NCI-H1436 (cell line): ENCODE data around the gene PXYLP1.

Experiments
- DNase-seq: peaks from one replicate; lab custom pipeline; 2025; lab: John Stamatoyannopoulos, UW

The PXYLP1 gene

GRCh38 chr3:141250342-141250741 is 18.7 kb downstream of the PXYLP1 start:
- DNase-seq = no peak

GRCh38 chr3:141250828-141251227 is 19.2 kb downstream of the PXYLP1 start:
- DNase-seq = no peak

- DNase-seq = no peak
Measured at GRCh38 chr3:141253326-141253725, 21.7 kb downstream of the PXYLP1 start.

GRCh38 chr3:141253811-141254210 is 22.2 kb downstream of the PXYLP1 start:
- DNase-seq = no peak

- DNase-seq = no peak
Measured at GRCh38 chr3:141255137-141255845, 23.7 kb downstream of the PXYLP1 start.

- DNase-seq = no peak
Measured at GRCh38 chr3:141255846-141256261, 24.2 kb downstream of the PXYLP1 start.

- DNase-seq = no peak
Measured at GRCh38 chr3:141256820-141257219, 25.2 kb downstream of the PXYLP1 start.

GRCh38 chr3:141257961-141258360 is 26.3 kb downstream of the PXYLP1 start:
- no peak for DNase-seq

- no peak for DNase-seq
Measured at GRCh38 chr3:141258973-141259372, 27.3 kb downstream of the PXYLP1 start.

- DNase-seq = no peak
Measured at GRCh38 chr3:141259821-141260629, 28.4 kb downstream of the PXYLP1 start.

GRCh38 chr3:141260630-141260927 is 29.0 kb downstream of the PXYLP1 start:
- DNase-seq = no peak

- no peak for DNase-seq
Measured at GRCh38 chr3:141261472-141262307, 30.1 kb downstream of the PXYLP1 start.

GRCh38 chr3:141262308-141262705 is 30.7 kb downstream of the PXYLP1 start:
- DNase-seq = no peak

GRCh38 chr3:141266186-141266585 is 34.6 kb downstream of the PXYLP1 start:
- DNase-seq = no peak

- DNase-seq = no peak
Measured at GRCh38 chr3:141266797-141267555, 35.4 kb downstream of the PXYLP1 start.

- no peak for DNase-seq
Measured at GRCh38 chr3:141267629-141268028, 36.0 kb downstream of the PXYLP1 start.

- no peak for DNase-seq
Measured at GRCh38 chr3:141268306-141268705, 36.7 kb downstream of the PXYLP1 start.

GRCh38 chr3:141268791-141269190 is 37.2 kb downstream of the PXYLP1 start:
- DNase-seq = no peak

GRCh38 chr3:141269961-141270360 is 38.3 kb downstream of the PXYLP1 start:
- no peak for DNase-seq

GRCh38 chr3:141271279-141272030 is 39.8 kb downstream of the PXYLP1 start:
- no peak for DNase-seq
